Testis (tissue), 2 donors: ENCODE measurements around the gene MYO9B.

Source experiments
- CTCF ChIP-seq, 3 experiments: fragments of 450-650 bp in 2 of 3; fragments of 200-600 bp in 1 of 3; sonication (generic) in 1 of 3; IDR thresholded peaks; one replicate each; pipeline ENCODE4 v1.5.1; 2016 to 2019; ENCODE audit warnings: antibody characterized with exemption in 3 of 3, mild to moderate bottlenecking in 2 of 3, moderate library complexity in 1 of 3
- POLR2A ChIP-seq: fragments of 450-650 bp; IDR thresholded peaks from one replicate; pipeline ENCODE4 v1.6.1; 2017; ENCODE audit warnings: antibody characterized with exemption, mild to moderate bottlenecking, moderate library complexity

- TF ChIP-seq CTCF (IDR thresholded peaks at IDR 0.05) (no peak), POLR2A (no peak)
Observed at GRCh38 chr19:17219286-17219685, 143.7 kb downstream of the MYO9B start.
